Mesendoderm (in vitro differentiated cells): ENCODE data around the gene AP2M1.
A peak's percentile ranks its signal among the peaks of the same experiment; 100 is the strongest.

ENCODE experiments used
- DNase-seq: peaks from one replicate; pipeline ENCODE4 v3.0.0; 2013
- H2AK5ac ChIP-seq: 2 replicates; pipeline ENCODE4 v1.6.1; 2013; ENCODE audit warnings: low read length, inconsistent platforms
- H2BK120ac ChIP-seq: 2 replicates; pipeline ENCODE4 v1.6.1; 2013; ENCODE audit warnings: low read depth, mild to moderate bottlenecking, low read length, moderate library complexity, mixed read lengths
- H2BK15ac ChIP-seq: replicated peaks from 2 replicates; pipeline ENCODE4 v1.6.1; 2013; ENCODE audit warnings: low read depth, mild to moderate bottlenecking, moderate library complexity
- H2BK5ac ChIP-seq: 2 replicates; pipeline ENCODE4 v1.6.1; 2013; ENCODE audit warnings: low read length, inconsistent platforms
- H3K18ac ChIP-seq: 2 replicates; pipeline ENCODE4 v1.6.1; 2013; ENCODE audit warnings: mild to moderate bottlenecking, low read length, mixed read lengths
- H3K23ac ChIP-seq: one replicate; pipeline ENCODE4 v1.6.1; 2013; ENCODE audit warnings: low read length
- H3K27ac ChIP-seq: 2 replicates; pipeline ENCODE4 v1.5.1; 2013; ENCODE audit warnings: low read depth, mild to moderate bottlenecking, inconsistent platforms, low read length, moderate library complexity
- H3K27me3 ChIP-seq: 2 replicates; pipeline ENCODE4 v1.6.1; 2013; ENCODE audit warnings: low read length, control low read depth, mild to moderate bottlenecking, inconsistent platforms; ENCODE audit not compliant: insufficient read depth, poor library complexity
- H3K36me3 ChIP-seq: 2 replicates; pipeline ENCODE4 v1.6.1; 2013; ENCODE audit warnings: low read length, inconsistent platforms; ENCODE audit not compliant: control insufficient read depth, insufficient read depth
- H3K4ac ChIP-seq: one replicate; pipeline ENCODE4 v1.6.1; 2013; ENCODE audit warnings: low read depth, mild to moderate bottlenecking, low read length, moderate library complexity
- H3K4me1 ChIP-seq: 2 replicates; pipeline ENCODE4 v1.6.1; 2013; ENCODE audit warnings: low read depth, low read length, inconsistent platforms; ENCODE audit not compliant: control insufficient read depth
- H3K4me2 ChIP-seq: 2 replicates; pipeline ENCODE4 v1.6.1; 2013; ENCODE audit warnings: low read length
- H3K4me3 ChIP-seq: 2 replicates; pipeline ENCODE4 v1.5.1; 2013; ENCODE audit warnings: mild to moderate bottlenecking, low read length
- H3K56ac ChIP-seq: one replicate; pipeline ENCODE4 v1.6.1; 2013; ENCODE audit warnings: low read length
- H3K79me1 ChIP-seq: 2 replicates; pipeline ENCODE4 v1.6.1; 2013; ENCODE audit warnings: low read length, inconsistent platforms
- H3K79me2 ChIP-seq: 2 replicates; pipeline ENCODE4 v1.6.1; 2013; ENCODE audit warnings: mild to moderate bottlenecking, low read length; ENCODE audit not compliant: control insufficient read depth, insufficient read depth
- H3K9ac ChIP-seq: 2 replicates; pipeline ENCODE4 v1.6.1; 2013; ENCODE audit warnings: low read length, inconsistent platforms
- H4K5ac ChIP-seq: one replicate; pipeline ENCODE4 v1.6.1; 2013; ENCODE audit warnings: low read length
- H4K8ac ChIP-seq: one replicate; pipeline ENCODE4 v1.6.1; 2013; ENCODE audit warnings: low read depth, mild to moderate bottlenecking, control low read depth, low read length, moderate library complexity
- WGBS: extraction: QIAGEN DNeasy Blood & Tissue Kit; methylation state at CpG from one replicate; pipeline ENCODE4 v1.1.7; 2013; ENCODE audit warnings: low lambda C conversion rate, missing lambda C conversion rate; ENCODE audit not compliant: insufficient coverage; ENCODE audit errors: extremely low coverage; 5-methylcytosine and 5-hydroxymethylcytosine counted together

AP2M1 gene

GRCh38 chr3:184134746-184135148 lies 39.9 kb upstream of the AP2M1 start:
- Histone ChIP-seq H3K79me1 (peaks cover 18% of the 10 kb centered on the region), H2BK120ac (no peak overlapping the region), H3K79me2 (peaks cover 23% of the 10 kb centered on the region), H2BK15ac (no peak overlapping the region), H3K4ac (peak overlapping the region; percentile 64), H2AK5ac (no peak overlapping the region), H4K5ac (no peak overlapping the region), H3K18ac (peak overlapping the region; percentile 72), H3K9ac (peak overlapping the region; percentile 91), H3K27ac (peak overlapping the region; percentile 45), H2BK5ac (peak overlapping the region; percentile 82), H3K4me2 (peak overlapping the region; percentile 97), H4K8ac (no peak overlapping the region), H3K56ac (peak overlapping the region; percentile 93), H3K4me3 (peak overlapping the region; percentile 80), H3K27me3 (no peaks in the 10 kb centered on the region), H3K36me3 (peaks cover 2% of the 10 kb centered on the region), H3K23ac (no peak overlapping the region), H3K4me1 (peaks cover 6% of the 10 kb centered on the region)
- no peak for DNase-seq
- WGBS = no CpG with 5 or more reads among the region's 21 CpGs

GRCh38 chr3:184135149-184135910 lies 39.3 kb upstream of the AP2M1 start, which contains the start of gene EIF2B5:
EIF2B5 (plus strand) TSS chr3:184135358; CDS start chr3:184135386, 28 bp downstream.
- peak within 1 kb of the TSS; percentile 82 for H2BK5ac ChIP-seq
- H2AK5ac ChIP-seq = no peak within 1 kb of the TSS
- H2BK120ac ChIP-seq = no peak within 1 kb of the TSS
- peak within 1 kb of the TSS; percentile 91 for H3K9ac ChIP-seq
- H3K27ac ChIP-seq = peak within 1 kb of the TSS; percentile 75
- peaks cover 6% of the 10 kb centered on the region for H3K4me1 ChIP-seq
- H3K36me3 ChIP-seq = peaks cover 2% of the 10 kb centered on the region
- no CpG with 5 or more reads among the region's 56 CpGs for WGBS
- H2BK15ac ChIP-seq = no peak within 1 kb of the TSS
- H3K4me2 ChIP-seq = peak within 1 kb of the TSS; percentile 97
- peak; percentile 98 for DNase-seq
- no peaks in the 10 kb centered on the region for H3K27me3 ChIP-seq
- H3K23ac ChIP-seq = peak within 1 kb of the TSS; percentile 67
- peak within 1 kb of the TSS; percentile 72 for H3K18ac ChIP-seq
- H3K56ac ChIP-seq = peak within 1 kb of the TSS; percentile 93
- H4K8ac ChIP-seq = no peak within 1 kb of the TSS
- H4K5ac ChIP-seq = no peak within 1 kb of the TSS
- H3K4ac ChIP-seq = peak within 1 kb of the TSS; percentile 90
- peak within 1 kb of the TSS; percentile 80 for H3K4me3 ChIP-seq
- H3K79me1 ChIP-seq = peaks cover 18% of the 10 kb centered on the region
- peaks cover 23% of the 10 kb centered on the region for H3K79me2 ChIP-seq

GRCh38 chr3:184135911-184136260 lies 38.8 kb upstream of the AP2M1 start:
- Histone ChIP-seq H3K79me2 (peaks cover 23% of the 10 kb centered on the region), H3K18ac (no peak overlapping the region), H4K8ac (no peak overlapping the region), H2BK5ac (no peak overlapping the region), H2AK5ac (no peak overlapping the region), H3K9ac (peak overlapping the region; percentile 91), H3K4ac (peak overlapping the region; percentile 90), H3K56ac (peak overlapping the region; percentile 93), H2BK120ac (no peak overlapping the region), H4K5ac (no peak overlapping the region), H3K27me3 (no peaks in the 10 kb centered on the region), H3K36me3 (peaks cover 4% of the 10 kb centered on the region), H3K23ac (no peak overlapping the region), H3K4me2 (peak overlapping the region; percentile 83), H3K4me1 (peaks cover 6% of the 10 kb centered on the region), H3K27ac (no peak overlapping the region), H2BK15ac (no peak overlapping the region), H3K4me3 (peak overlapping the region; percentile 80), H3K79me1 (peaks cover 20% of the 10 kb centered on the region)
- DNase-seq = no peak
- no CpG with 5 or more reads among the region's 9 CpGs for WGBS

GRCh38 chr3:184140436-184140835 lies 34.2 kb upstream of the AP2M1 start:
- no peak overlapping the region for H4K5ac ChIP-seq
- WGBS = no CpG with 5 or more reads among the region's 10 CpGs
- H3K4me3 ChIP-seq = no peak overlapping the region
- no peak overlapping the region for H2BK120ac ChIP-seq
- no peak overlapping the region for H3K9ac ChIP-seq
- H2AK5ac ChIP-seq = no peak overlapping the region
- H2BK5ac ChIP-seq = no peak overlapping the region
- no peak overlapping the region for H4K8ac ChIP-seq
- peaks cover 6% of the 10 kb centered on the region for H3K4me1 ChIP-seq
- H3K18ac ChIP-seq = no peak overlapping the region
- DNase-seq = no peak
- peaks cover 22% of the 10 kb centered on the region for H3K79me2 ChIP-seq
- H3K79me1 ChIP-seq = peaks cover 20% of the 10 kb centered on the region
- no peaks in the 10 kb centered on the region for H3K27me3 ChIP-seq
- no peak overlapping the region for H3K4ac ChIP-seq
- H3K4me2 ChIP-seq = no peak overlapping the region
- H2BK15ac ChIP-seq = no peak overlapping the region
- no peak overlapping the region for H3K27ac ChIP-seq
- H3K36me3 ChIP-seq = peaks cover 12% of the 10 kb centered on the region
- no peak overlapping the region for H3K56ac ChIP-seq
- H3K23ac ChIP-seq = no peak overlapping the region

GRCh38 chr3:184142199-184142598 lies 32.5 kb upstream of the AP2M1 start:
- H4K8ac ChIP-seq = no peak overlapping the region
- H3K4me1 ChIP-seq = no peaks in the 10 kb centered on the region
- peaks cover 10% of the 10 kb centered on the region for H3K36me3 ChIP-seq
- no peak overlapping the region for H3K4me3 ChIP-seq
- no peak overlapping the region for H3K18ac ChIP-seq
- no peaks in the 10 kb centered on the region for H3K27me3 ChIP-seq
- no CpG with 5 or more reads among the region's 7 CpGs for WGBS
- H2BK15ac ChIP-seq = no peak overlapping the region
- H3K79me1 ChIP-seq = peaks cover 9% of the 10 kb centered on the region
- no peak overlapping the region for H2BK120ac ChIP-seq
- no peak for DNase-seq
- no peak overlapping the region for H3K9ac ChIP-seq
- H3K4me2 ChIP-seq = no peak overlapping the region
- no peak overlapping the region for H4K5ac ChIP-seq
- H3K79me2 ChIP-seq = peaks cover 6% of the 10 kb centered on the region
- H2AK5ac ChIP-seq = no peak overlapping the region
- H3K4ac ChIP-seq = no peak overlapping the region
- H3K27ac ChIP-seq = no peak overlapping the region
- H3K23ac ChIP-seq = no peak overlapping the region
- H3K56ac ChIP-seq = no peak overlapping the region
- H2BK5ac ChIP-seq = no peak overlapping the region
